Measurements from ENCODE around the gene ROBO1.

The ROBO1 gene

DNA sequence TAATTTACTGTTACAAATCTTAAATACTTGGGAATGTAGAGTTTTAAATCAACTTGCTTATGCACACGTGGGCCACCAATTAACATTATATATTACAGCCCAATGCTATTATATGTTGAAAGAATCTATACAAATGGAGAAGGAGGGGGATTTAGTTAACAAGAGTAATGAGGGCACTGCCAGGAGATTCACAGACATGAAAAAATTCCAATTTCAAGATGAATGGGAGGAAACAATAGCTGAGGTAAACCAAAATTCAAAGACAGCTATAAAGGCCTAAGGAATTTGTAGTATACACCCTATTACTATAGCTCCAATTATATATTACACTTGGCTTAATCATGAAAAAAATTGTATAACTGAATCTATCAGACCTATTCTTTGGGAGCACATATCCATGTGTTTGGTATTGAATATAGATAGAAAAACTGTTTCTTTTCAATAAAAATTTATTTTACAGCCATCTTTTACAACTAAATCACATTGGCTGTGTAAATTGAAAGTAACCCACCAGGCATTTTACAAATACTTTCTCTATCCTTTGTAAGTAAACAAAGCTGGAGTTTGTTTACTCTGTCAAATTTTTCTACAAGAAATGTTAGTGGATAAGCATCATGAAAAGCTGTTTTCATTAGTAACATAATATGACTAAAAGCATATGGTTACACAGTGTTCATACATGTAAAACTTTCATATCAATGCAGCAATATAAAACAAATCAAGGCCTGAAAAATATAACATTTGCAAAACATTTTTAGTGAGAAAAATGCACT, 1045.8 kb downstream of the ROBO1 start:
- DNase-seq: no peak

GRCh38 chr3:78718707-78719106, 1049.1 kb downstream of the ROBO1 start:
- no peak for DNase-seq

GRCh38 chr3:78717041-78717440, 1050.8 kb downstream of the ROBO1 start:
- no peak for DNase-seq

- no peak for DNase-seq
Observed at GRCh38 chr3:78712941-78713340, 1054.9 kb downstream of the ROBO1 start.

DNA sequence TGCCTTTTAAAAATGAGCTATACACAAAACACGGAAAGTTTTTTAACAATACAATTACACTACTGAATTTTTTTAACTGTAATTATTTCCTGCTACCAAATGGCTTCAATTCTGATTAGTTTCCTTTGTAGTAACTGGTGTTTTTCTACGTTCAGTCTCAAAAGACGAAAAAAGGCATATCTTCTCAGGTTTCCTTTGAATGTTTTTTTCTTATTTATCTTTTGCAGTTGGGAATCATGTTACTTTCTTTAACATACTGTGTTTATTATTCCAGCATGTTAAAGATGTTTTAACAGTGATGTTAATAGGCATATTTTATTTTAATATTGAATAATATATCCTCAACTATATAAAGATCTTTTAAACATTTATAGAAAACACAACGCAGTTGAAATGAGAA, 1055.5 kb downstream of the ROBO1 start:
- no peak for DNase-seq

DNA sequence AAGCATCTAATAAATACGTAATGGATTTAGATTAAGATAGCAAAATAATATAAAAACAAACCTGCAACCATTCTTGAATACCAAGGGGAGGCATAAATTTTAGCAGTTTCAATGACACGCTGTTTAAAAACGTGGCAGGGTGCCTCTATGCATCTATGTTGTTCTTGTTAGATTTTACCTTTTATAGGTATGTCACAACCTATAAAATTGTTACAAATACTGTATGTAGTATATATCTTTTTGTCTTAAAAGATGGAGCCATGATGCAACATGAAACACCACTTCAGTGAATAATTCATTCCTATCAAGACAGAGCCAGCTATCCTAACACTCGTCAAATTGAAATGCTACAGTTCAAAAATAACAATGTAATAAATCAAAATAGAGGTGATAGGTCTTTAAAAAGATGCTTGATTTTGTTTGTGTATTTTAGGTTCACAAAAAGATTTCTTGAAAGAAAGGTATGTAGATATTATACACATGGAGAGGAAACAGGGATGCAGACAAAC, 1059.2 kb downstream of the ROBO1 start:
- no peak for DNase-seq

DNA sequence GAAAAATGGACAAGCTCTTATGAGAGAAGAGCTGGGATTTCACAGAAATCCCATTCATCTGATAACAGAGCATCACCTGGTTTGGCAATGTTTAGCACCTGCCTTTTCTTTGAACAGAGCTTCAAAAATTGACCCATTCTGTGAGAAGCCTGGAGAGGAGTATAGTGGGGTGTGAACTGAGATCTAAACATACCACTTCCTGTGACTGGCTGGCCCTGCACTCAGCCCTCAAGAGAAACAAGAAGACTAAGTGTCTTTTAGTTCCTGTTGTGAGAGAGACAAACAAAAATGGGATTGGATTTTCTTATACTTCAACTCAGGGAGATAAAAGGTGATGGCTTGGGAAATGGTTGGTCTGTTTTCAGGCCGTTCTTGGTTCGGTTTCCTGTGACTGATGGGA, 1060.2 kb downstream of the ROBO1 start:
- peak in 1 of 2 experiments; percentile 48 for DNase-seq

DNA sequence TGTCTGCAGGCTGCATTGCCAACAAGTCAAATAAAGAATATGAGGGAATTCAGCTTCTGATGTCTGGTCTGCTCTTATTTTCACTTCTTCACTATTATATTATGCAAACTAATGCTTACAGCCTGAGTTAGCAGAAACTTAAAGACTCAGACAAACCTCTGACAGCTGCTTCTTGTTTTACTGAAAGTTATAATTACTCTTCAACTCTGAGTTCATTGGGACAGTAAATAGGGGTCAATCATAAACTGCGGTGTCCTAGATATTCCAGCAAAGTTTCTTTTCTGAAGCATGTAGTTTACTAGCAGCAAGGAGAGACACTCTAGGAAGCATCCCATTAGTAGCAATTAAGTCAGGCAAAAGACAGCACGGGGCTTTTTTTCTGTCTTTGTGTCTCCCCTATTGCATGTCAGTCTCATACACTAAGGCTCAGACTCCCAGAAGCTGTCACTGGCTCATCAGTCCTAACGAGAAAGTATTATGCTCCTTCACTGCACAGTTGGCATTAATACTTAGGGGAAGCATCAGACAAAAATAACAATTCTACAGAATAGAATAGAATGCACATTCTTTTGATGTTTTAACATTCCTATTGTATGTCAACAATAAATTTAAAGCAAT, 1060.8 kb downstream of the ROBO1 start:
- no peak for DNase-seq

DNA sequence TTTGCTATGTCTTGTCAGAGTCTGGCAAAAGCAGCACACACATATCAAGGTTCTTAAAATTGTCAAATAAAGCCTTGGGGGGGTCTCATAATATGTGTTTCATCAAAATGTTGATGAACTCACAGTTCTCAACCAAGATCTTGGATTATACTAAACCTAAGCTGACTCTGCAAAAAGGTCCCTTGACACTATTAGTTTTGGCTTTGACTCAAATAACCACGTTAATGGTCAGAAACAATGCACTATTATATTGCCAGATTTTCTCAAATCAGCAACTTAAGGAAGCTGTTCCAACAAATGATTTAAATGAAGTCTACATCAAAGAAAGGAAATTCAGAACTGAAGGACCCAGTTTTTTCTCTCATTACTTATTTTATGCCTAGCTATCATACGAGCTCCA, 1063.9 kb downstream of the ROBO1 start:
- no peak for DNase-seq

DNA sequence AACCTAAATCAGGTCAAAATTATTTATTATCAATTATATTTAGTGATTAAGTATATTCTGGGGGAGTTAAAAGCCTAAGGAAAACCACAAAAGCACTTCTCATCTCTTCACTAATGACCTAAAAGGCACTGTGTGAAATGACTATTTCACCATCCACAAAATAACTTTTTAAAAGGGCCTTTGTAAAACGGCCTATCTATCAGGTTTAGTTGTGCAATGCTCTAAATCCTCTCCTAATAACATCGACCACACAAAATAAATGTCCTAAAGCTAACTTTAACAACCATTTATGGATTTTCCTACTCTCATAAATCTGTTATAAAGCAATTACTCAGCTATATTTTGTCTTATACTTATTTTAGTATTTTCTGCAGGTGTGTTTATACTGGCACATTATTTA, 1066.3 kb downstream of the ROBO1 start:
- DNase-seq: no peak

- DNase-seq: no peak
Observed at GRCh38 chr3:78698431-78698830, 1069.4 kb downstream of the ROBO1 start.

DNA sequence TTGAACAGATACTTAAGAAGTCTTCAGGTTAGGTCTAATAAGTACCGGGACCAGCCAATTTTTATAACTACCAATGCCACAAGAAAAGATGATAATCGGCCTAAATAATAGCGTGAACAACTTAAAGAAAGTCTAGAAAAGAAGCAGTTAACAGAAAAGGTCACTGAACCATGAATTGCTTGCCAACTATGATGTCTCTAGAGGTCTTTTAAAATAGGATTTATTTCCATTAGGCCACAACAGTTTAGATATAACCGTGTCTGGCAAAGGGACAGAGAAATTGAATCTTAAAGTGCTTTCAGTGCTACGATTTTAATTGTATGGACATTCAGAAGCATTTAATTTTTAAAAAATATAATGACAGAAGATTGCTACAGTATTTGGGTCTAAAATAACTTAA, 1070.4 kb downstream of the ROBO1 start:
- no peak for DNase-seq

DNA sequence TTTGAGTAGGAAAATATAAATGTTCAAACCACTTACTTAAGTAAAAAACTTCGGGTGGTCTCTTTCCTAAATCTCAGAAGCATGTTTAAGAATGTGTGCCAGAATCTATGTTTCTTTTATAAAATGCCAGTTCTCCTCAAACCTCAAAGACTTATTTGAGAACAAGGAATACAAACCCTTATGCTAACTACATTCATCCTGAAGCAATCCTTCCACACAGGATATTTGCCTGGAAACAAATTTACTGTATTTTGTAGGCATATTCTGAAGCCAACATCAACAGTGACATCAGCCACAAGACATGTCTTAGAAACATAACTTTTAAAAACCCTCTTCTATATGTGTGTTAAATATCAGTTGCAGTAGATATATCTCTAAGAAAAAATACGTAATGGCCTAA, 1077.0 kb downstream of the ROBO1 start:
- DNase-seq: no peak

GRCh38 chr3:78689378-78689777, 1078.4 kb downstream of the ROBO1 start:
- peak; percentile 80 to 96 for DNase-seq

- DNase-seq: no peak
Observed at GRCh38 chr3:78687520-78687919, 1080.3 kb downstream of the ROBO1 start.

- no peak for DNase-seq
Observed at GRCh38 chr3:78683284-78683683, 1084.5 kb downstream of the ROBO1 start.

DNA sequence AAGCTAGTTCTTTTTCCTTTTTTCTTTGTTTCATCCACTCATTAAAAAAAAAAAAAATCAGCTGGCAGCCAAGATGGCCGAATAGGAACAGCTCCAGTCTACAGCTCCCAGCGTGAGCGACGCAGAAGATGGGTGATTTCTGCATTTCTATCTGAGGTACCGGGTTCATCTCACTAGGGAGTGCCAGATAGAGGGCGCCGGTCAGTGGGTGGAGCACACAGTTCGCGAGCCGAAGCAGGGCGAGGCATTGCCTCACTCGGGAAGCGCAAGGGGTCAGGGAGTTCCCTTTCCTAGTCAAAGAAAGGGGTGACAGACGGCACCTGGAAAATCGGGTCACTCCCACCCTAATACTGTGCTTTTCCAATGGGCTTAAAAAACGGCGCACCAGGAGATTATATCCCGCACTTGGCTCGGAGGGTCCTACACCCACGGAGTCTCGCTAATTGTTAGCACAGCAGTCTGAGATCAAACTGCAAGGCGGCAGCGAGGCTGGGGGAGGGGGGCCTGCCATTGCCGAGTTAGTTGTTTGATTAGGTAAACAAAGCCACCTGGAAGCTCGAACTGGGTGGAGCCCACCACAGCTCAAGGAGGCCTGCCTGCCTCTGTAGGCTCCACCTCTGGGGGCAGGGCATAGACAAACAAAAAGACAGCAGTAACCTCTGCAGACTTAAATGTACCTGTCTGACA, 1092.5 kb downstream of the ROBO1 start:
- DNase-seq: peak; percentile 28 to 44

GRCh38 chr3:78670746-78671145, 1097.1 kb downstream of the ROBO1 start:
- DNase-seq: peak in 1 of 2 experiments; percentile 69

- DNase-seq: peak; percentile 42 to 72
Observed at GRCh38 chr3:78670094-78670493, 1097.7 kb downstream of the ROBO1 start.

DNA sequence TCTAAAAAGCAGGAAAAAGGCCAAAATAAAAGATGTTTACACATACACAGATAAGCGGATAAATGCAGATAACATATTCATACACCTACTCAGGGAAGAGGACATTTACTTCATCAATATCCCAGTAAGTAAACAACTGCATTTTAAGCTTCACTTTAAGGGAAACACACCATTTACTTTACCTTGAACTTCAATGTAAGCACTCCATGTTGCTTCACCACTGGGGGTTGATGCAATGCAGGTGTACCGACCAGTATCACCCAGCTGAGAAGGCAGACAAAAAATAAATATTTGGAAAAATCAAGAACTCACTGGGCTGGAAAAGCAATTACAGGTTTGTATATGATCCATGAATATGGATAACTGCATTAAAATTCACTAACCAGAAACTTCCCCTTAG, 1099.5 kb downstream of the ROBO1 start:
- DNase-seq: peak; percentile 53 to 84

GRCh38 chr3:78666470-78666800, 1101.4 kb downstream of the ROBO1 start:
- no peak for DNase-seq

DNA sequence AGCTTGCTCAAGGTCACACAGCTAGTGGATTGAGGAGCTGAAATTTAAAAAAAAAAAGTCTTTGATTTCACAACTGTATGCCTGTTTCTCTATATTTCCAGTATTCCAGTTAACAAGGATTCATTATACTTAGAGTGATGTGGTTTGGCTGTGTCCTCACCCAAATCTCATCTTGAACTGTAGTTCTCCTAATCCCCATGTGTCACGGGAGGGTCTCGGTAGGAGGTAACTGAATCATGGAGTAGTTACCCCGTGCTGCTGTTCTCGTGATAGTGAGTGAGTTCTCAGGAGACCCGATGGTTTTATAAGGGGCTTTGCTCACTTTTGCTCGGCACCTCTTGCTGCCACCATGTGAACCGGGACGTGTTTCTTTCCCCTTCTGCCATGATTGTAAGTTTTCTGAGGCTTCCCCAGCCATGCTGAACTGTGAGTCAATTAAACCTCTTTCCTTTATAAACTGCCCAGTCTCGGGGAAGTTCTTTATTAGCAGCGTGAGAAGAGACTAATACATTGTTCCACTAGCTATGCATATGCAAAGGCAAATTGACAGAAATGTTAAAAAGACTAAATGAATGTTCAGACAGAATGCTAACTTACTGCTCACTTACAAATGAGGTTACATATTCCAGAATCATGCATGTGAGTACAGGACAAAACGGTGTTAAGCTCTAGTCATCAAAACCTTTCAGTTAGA, 1101.9 kb downstream of the ROBO1 start:
- DNase-seq: peak in 1 of 2 experiments; percentile 34

DNA sequence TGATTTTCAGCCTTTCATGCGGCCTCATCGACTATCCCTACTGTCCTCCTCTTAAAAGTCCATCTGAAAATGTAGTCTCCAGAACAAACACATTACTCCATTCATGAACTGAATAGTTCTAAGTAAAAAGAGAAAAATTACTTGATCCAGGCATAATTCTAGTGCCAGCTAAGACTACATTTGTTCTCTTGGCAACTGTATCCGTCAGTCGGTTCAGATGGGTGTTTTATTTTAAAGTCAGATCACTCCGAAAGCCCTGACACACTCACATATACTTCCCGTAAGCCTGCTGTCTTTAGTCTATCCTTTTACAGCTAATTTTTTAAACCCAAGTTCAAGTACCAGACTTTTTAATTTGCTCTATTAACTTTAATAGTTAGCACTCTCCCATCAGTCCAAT, 1102.7 kb downstream of the ROBO1 start:
- no peak for DNase-seq

Data from NCI-H2081 (cell line).